Measurements from ENCODE around the gene LRP5. TPM values are rescaled to one million over a fixed set of nuclear protein-coding genes. Genes with fewer than 3 reads are reported as not detected.

Gene LRP5
- total RNA-seq, 4 donors from 2014 or later, result 32.6 to 68.9 (median 42.5) TPM

GRCh38 chr11:68369756-68370155 is 57.4 kb downstream of the LRP5 start:
- TF ChIP-seq CTCF (IDR thresholded peaks at IDR 0.05), result no peak
- TF ChIP-seq EP300 (IDR thresholded peaks at IDR 0.05), result no peak
- TF ChIP-seq POLR2AphosphoS5 (IDR thresholded peaks at IDR 0.05), result no peak
- no peak for TF ChIP-seq POLR2A (IDR thresholded peaks at IDR 0.05)
- ATAC-seq, result no peak
- no CpG with 5 or more reads among the region's 8 CpGs for WGBS, 2 donors (ENCODE audit: low coverage in 1 of 2)
- no peak overlapping the region for H3K4me3 ChIP-seq
- peaks cover 0 to 38% of the 10 kb centered on the region in 2 donors for H3K36me3 ChIP-seq
- H3K9me3 ChIP-seq, result no peaks in the 10 kb centered on the region
- peak overlapping the region; percentile 56 to 94 (median 90) for H3K27ac ChIP-seq
- peaks cover 4 to 55% (median 46%) of the 10 kb centered on the region in 3 donors for H3K4me1 ChIP-seq
- H3K27me3 ChIP-seq, result no peaks in the 10 kb centered on the region

GRCh38 chr11:68370211-68371111 is 58.1 kb downstream of the LRP5 start:
- Histone ChIP-seq H3K36me3 (peaks cover 0 to 33% of the 10 kb centered on the region in 2 donors), H3K4me3 (no peak overlapping the region), H3K9me3 (no peaks in the 10 kb centered on the region), H3K27ac (peak overlapping the region; percentile 56 to 94 (median 90)), H3K27me3 (no peaks in the 10 kb centered on the region), H3K4me1 (peaks cover 4 to 62% (median 52%) of the 10 kb centered on the region in 3 donors)
- WGBS, 2 donors (ENCODE audit: low coverage in 1 of 2), result 32% methylated on average over 10 of the region's 23 CpGs; no CpG with 5 or more reads in 1 of the 2 donors
- no peak for TF ChIP-seq POLR2A (IDR thresholded peaks at IDR 0.05)
- no peak for TF ChIP-seq EP300 (IDR thresholded peaks at IDR 0.05)
- no peak for TF ChIP-seq POLR2AphosphoS5 (IDR thresholded peaks at IDR 0.05)
- TF ChIP-seq CTCF (IDR thresholded peaks at IDR 0.05), result no peak
- peak; percentile 42 for ATAC-seq

GRCh38 chr11:68371171-68372041 is 59.0 kb downstream of the LRP5 start:
- Histone ChIP-seq H3K4me1 (peaks cover 4 to 69% (median 54%) of the 10 kb centered on the region in 3 donors), H3K27me3 (no peaks in the 10 kb centered on the region), H3K36me3 (peaks cover 0 to 23% of the 10 kb centered on the region in 2 donors), H3K9me3 (no peaks in the 10 kb centered on the region), H3K4me3 (no peak overlapping the region), H3K27ac (peak overlapping the region; percentile 56 to 94 (median 90))
- no peak for ATAC-seq
- TF ChIP-seq POLR2AphosphoS5 (IDR thresholded peaks at IDR 0.05) (no peak), CTCF (IDR thresholded peaks at IDR 0.05) (no peak), POLR2A (IDR thresholded peaks at IDR 0.05) (no peak), EP300 (IDR thresholded peaks at IDR 0.05) (no peak)
- WGBS, 2 donors (ENCODE audit: low coverage in 1 of 2), result 69 to 78% methylated on average over 14 of the region's 35 CpGs

GRCh38 chr11:68372114-68372513 is 59.7 kb downstream of the LRP5 start:
- 50 to 66% methylated on average over 11 to 21 of the region's 21 CpGs for WGBS, 2 donors (ENCODE audit: low coverage in 1 of 2)
- Histone ChIP-seq H3K9me3 (no peaks in the 10 kb centered on the region), H3K4me3 (no peak overlapping the region), H3K27ac (peak overlapping the region; percentile 54 to 94 (median 90)), H3K36me3 (peaks cover 0 to 16% of the 10 kb centered on the region in 2 donors), H3K4me1 (peaks cover 4 to 76% (median 59%) of the 10 kb centered on the region in 3 donors), H3K27me3 (no peaks in the 10 kb centered on the region)
- no peak for ATAC-seq
- TF ChIP-seq POLR2AphosphoS5 (IDR thresholded peaks at IDR 0.05), result no peak
- TF ChIP-seq POLR2A (IDR thresholded peaks at IDR 0.05), result no peak
- no peak for TF ChIP-seq EP300 (IDR thresholded peaks at IDR 0.05)
- TF ChIP-seq CTCF (IDR thresholded peaks at IDR 0.05), result no peak

All from gastroesophageal sphincter (tissue), 4 donors.